ENCODE data around the gene NANOS2. TPM values are rescaled to one million over a fixed set of nuclear protein-coding genes. Genes with fewer than 3 reads are reported as not detected.
A peak's percentile ranks its signal among the peaks of the same experiment; 100 is the strongest.

The NANOS2 gene
- polyA plus RNA-seq (ENCODE audit: insufficient read length in 4 of 4): not detected

- no peak for DNase-seq (ENCODE audit: low read depth in 4 of 4, low spot score in 2 of 4)
These were observed at the start of gene NANOS2 for GRCh38 chr19:45913874-45914830. NANOS2 (minus strand) TSS chr19:45914778; CDS start chr19:45914693, 85 bp downstream.

GRCh38 chr19:45962021-45962420, 47.4 kb upstream of the NANOS2 start:
- DNase-seq (ENCODE audit: low read depth in 4 of 4, low spot score in 2 of 4): no peak

- DNase-seq (ENCODE audit: low read depth in 4 of 4, low spot score in 2 of 4): no peak
These were observed 46.1 kb upstream of the NANOS2 start for GRCh38 chr19:45960595-45961235.

- no peak for DNase-seq (ENCODE audit: low read depth in 4 of 4, low spot score in 2 of 4)
These were observed 45.0 kb upstream of the NANOS2 start for GRCh38 chr19:45959517-45960025.

- no peak for DNase-seq (ENCODE audit: low read depth in 4 of 4, low spot score in 2 of 4)
These were observed 44.4 kb upstream of the NANOS2 start for GRCh38 chr19:45958769-45959516.

- DNase-seq (ENCODE audit: low read depth in 4 of 4, low spot score in 2 of 4): no peak
These were observed 43.7 kb upstream of the NANOS2 start for GRCh38 chr19:45958320-45958719.

GRCh38 chr19:45955905-45956608, 41.5 kb upstream of the NANOS2 start:
- no peak for DNase-seq (ENCODE audit: low read depth in 4 of 4, low spot score in 2 of 4)

- DNase-seq (ENCODE audit: low read depth in 4 of 4, low spot score in 2 of 4): no peak
These were observed 39.6 kb upstream of the NANOS2 start for GRCh38 chr19:45954156-45954555.

- no peak for DNase-seq (ENCODE audit: low read depth in 4 of 4, low spot score in 2 of 4)
These were observed 39.1 kb upstream of the NANOS2 start for GRCh38 chr19:45953676-45954075.

GRCh38 chr19:45952686-45953505, 38.3 kb upstream of the NANOS2 start:
- peak; percentile 35 to 63 (median 42) for DNase-seq (ENCODE audit: low read depth in 4 of 4, low spot score in 2 of 4)

GRCh38 chr19:45952341-45952685, 37.7 kb upstream of the NANOS2 start:
- no peak for DNase-seq (ENCODE audit: low read depth in 4 of 4, low spot score in 2 of 4)

GRCh38 chr19:45947926-45948325, 33.3 kb upstream of the NANOS2 start:
- DNase-seq (ENCODE audit: low read depth in 4 of 4, low spot score in 2 of 4): no peak

- no peak for DNase-seq (ENCODE audit: low read depth in 4 of 4, low spot score in 2 of 4)
These were observed 25.9 kb upstream of the NANOS2 start for GRCh38 chr19:45940515-45940805.

- no peak for DNase-seq (ENCODE audit: low read depth in 4 of 4, low spot score in 2 of 4)
These were observed 25.4 kb upstream of the NANOS2 start for GRCh38 chr19:45939792-45940514.

GRCh38 chr19:45938733-45939319, 24.2 kb upstream of the NANOS2 start:
- no peak for DNase-seq (ENCODE audit: low read depth in 4 of 4, low spot score in 2 of 4)

- no peak for DNase-seq (ENCODE audit: low read depth in 4 of 4, low spot score in 2 of 4)
These were observed 20.7 kb upstream of the NANOS2 start for GRCh38 chr19:45935267-45935666.

- DNase-seq (ENCODE audit: low read depth in 4 of 4, low spot score in 2 of 4): no peak
These were observed 20.1 kb upstream of the NANOS2 start for GRCh38 chr19:45934551-45935230.

GRCh38 chr19:45933759-45934158, 19.2 kb upstream of the NANOS2 start:
- DNase-seq (ENCODE audit: low read depth in 4 of 4, low spot score in 2 of 4): no peak
